ENCODE results near the gene MMP15. TPM values are rescaled to one million over a fixed set of nuclear protein-coding genes. Genes with fewer than 3 reads are reported as not detected.

MMP15 gene
- total and polyA plus RNA-seq, 2 donors (not counting 3 experiments of a cell fraction or from before 2014, with no cell fraction given), result 12.6 to 16.0 TPM

DNA sequence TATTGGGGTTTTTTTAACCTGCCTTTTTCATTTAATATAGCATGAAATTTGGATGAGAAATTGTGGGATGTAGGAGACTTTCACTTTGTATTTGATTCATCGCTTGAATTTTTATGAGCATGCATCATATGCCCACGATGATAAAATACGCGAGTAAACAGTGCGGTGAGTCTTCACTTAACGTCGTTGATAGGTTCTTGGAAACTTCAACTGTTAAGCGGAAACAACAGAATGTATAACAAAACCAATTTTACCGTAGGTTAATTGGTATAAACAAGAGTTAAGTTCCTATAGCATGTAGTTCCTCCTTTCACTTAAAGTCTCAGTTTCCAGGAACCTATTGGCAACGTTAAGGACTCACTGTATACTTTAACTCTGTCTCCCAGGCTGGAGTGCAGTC lies 28.7 kb downstream of the MMP15 start:
- no peak for TF ChIP-seq MYC (IDR thresholded peaks at IDR 0.05; ENCODE audit: low read depth, low read length)
- peaks cover 0 to 9% of the 10 kb centered on the region in 2 experiments for H3K27me3 ChIP-seq (ENCODE audit: control insufficient read depth in 2 of 2, insufficient read depth in 2 of 2, low read length in 2 of 2)
- DNase-seq (ENCODE audit: low read depth, low spot score) (no peak), FAIRE-seq (no peak)
- H3K4me1 ChIP-seq (ENCODE audit: control insufficient read depth, extremely low read depth, insufficient read depth, low read length), result no peaks in the 10 kb centered on the region
- intact Hi-C loops (cut with micrococcal nuclease), result no loop called here
- ChIA-PET CTCF (no interaction called here), POLR2A (no interaction called here)
- no peak overlapping the region for H3K4me2 ChIP-seq (ENCODE audit: insufficient read depth, low read length)
- dilution Hi-C loops (cut with MboI; ENCODE audit: extremely low pct_ligation_motif_present, low sequenced_read_pairs), result no loop called here
- H3K9ac ChIP-seq (replicated peaks; ENCODE audit: extremely low read depth, insufficient read depth, low read length), result no peak overlapping the region
- no peak overlapping the region for H3K4me3 ChIP-seq (replicated peaks in 1 of 3; ENCODE audit: insufficient read depth in 1 of 3, low read depth in 1 of 3, low read length in 3 of 3)
- no peak overlapping the region for H2AFZ ChIP-seq (ENCODE audit: low read depth, low read length)
- H3K36me3 ChIP-seq (ENCODE audit: control insufficient read depth in 2 of 2, extremely low read depth in 1 of 2, insufficient read depth in 2 of 2, low read length in 2 of 2), result no peaks in the 10 kb centered on the region
- no peaks in the 10 kb centered on the region for H4K20me1 ChIP-seq (replicated peaks; ENCODE audit: control insufficient read depth, extremely low read depth, insufficient read depth, low read length)
- no TSS peak for BruUV-seq (replicated peaks)
- no peaks in the 10 kb centered on the region for H3K79me2 ChIP-seq (ENCODE audit: control insufficient read depth, insufficient read depth, low read length)
- no peaks in the 10 kb centered on the region for H3K9me3 ChIP-seq (replicated peaks; ENCODE audit: control insufficient read depth, insufficient read depth, low read length)
- H3K9me1 ChIP-seq (replicated peaks; ENCODE audit: control insufficient read depth, extremely low read depth, insufficient read depth, low read length), result no peaks in the 10 kb centered on the region
- no peak overlapping the region for H3K27ac ChIP-seq (ENCODE audit: insufficient read depth, low read depth, low read length)

DNA sequence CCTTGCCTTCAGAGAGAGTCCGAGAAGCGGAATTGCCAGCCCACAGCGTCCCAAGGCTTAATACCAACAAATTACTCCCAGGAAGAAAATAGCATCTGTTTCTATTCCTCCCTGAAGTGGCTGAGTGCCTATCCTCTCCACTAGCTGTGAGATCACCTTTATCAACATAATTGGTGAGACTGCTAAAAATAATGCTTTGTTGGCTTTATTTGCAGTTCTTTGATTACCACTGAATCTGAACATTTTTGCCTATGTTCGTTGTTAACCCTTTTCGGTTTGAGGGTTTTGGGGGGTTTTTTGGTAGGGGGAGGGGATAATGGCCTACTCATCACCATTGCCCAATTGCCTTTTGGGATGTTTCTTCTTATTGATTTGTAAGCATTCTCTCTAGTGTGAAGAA lies 31.0 kb downstream of the MMP15 start:
- Histone ChIP-seq H4K20me1 (replicated peaks; ENCODE audit: control insufficient read depth, extremely low read depth, insufficient read depth, low read length) (no peaks in the 10 kb centered on the region), H3K4me3 (replicated peaks in 1 of 3; ENCODE audit: insufficient read depth in 1 of 3, low read depth in 1 of 3, low read length in 3 of 3) (no peak overlapping the region), H3K27me3 (ENCODE audit: control insufficient read depth in 2 of 2, insufficient read depth in 2 of 2, low read length in 2 of 2) (peaks cover 0 to 9% of the 10 kb centered on the region in 2 experiments), H3K27ac (ENCODE audit: insufficient read depth, low read depth, low read length) (no peak overlapping the region), H2AFZ (ENCODE audit: low read depth, low read length) (no peak overlapping the region), H3K4me1 (ENCODE audit: control insufficient read depth, extremely low read depth, insufficient read depth, low read length) (no peaks in the 10 kb centered on the region), H3K79me2 (ENCODE audit: control insufficient read depth, insufficient read depth, low read length) (no peaks in the 10 kb centered on the region), H3K9ac (replicated peaks; ENCODE audit: extremely low read depth, insufficient read depth, low read length) (no peak overlapping the region), H3K4me2 (ENCODE audit: insufficient read depth, low read length) (no peak overlapping the region), H3K9me3 (replicated peaks; ENCODE audit: control insufficient read depth, insufficient read depth, low read length) (no peaks in the 10 kb centered on the region), H3K36me3 (ENCODE audit: control insufficient read depth in 2 of 2, extremely low read depth in 1 of 2, insufficient read depth in 2 of 2, low read length in 2 of 2) (no peaks in the 10 kb centered on the region), H3K9me1 (replicated peaks; ENCODE audit: control insufficient read depth, extremely low read depth, insufficient read depth, low read length) (no peaks in the 10 kb centered on the region)
- FAIRE-seq (no peak), DNase-seq (ENCODE audit: low read depth, low spot score) (no peak)
- ChIA-PET CTCF (interaction anchor here (1.0 kb wide), 1 partner anchor 41 kb away, joined by 3 read pairs; no protein-coding TSS in a partner anchor), POLR2A (no interaction called here)
- dilution Hi-C loops (cut with MboI; ENCODE audit: extremely low pct_ligation_motif_present, low sequenced_read_pairs), result no loop called here
- no TSS peak for BruUV-seq (replicated peaks)
- intact Hi-C loops (cut with micrococcal nuclease), result no loop called here
- TF ChIP-seq, protein P1, sequence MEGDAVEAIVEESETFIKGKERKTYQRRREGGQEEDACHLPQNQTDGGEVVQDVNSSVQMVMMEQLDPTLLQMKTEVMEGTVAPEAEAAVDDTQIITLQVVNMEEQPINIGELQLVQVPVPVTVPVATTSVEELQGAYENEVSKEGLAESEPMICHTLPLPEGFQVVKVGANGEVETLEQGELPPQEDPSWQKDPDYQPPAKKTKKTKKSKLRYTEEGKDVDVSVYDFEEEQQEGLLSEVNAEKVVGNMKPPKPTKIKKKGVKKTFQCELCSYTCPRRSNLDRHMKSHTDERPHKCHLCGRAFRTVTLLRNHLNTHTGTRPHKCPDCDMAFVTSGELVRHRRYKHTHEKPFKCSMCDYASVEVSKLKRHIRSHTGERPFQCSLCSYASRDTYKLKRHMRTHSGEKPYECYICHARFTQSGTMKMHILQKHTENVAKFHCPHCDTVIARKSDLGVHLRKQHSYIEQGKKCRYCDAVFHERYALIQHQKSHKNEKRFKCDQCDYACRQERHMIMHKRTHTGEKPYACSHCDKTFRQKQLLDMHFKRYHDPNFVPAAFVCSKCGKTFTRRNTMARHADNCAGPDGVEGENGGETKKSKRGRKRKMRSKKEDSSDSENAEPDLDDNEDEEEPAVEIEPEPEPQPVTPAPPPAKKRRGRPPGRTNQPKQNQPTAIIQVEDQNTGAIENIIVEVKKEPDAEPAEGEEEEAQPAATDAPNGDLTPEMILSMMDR (IDR thresholded peaks at IDR 0.05; ENCODE audit: extremely low read depth in 1 of 2, insufficient read depth in 1 of 2, low read depth in 1 of 2, low read length in 2 of 2), result no peak
- TF ChIP-seq POLR2A (IDR thresholded peaks at IDR 0.05; ENCODE audit: low read depth, low read length), result no peak
- TF ChIP-seq, protein P2, sequence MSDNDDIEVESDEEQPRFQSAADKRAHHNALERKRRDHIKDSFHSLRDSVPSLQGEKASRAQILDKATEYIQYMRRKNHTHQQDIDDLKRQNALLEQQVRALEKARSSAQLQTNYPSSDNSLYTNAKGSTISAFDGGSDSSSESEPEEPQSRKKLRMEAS (IDR thresholded peaks at IDR 0.05; ENCODE audit: insufficient read depth, insufficient read length), result no peak
- TF ChIP-seq JUN (IDR thresholded peaks at IDR 0.05; ENCODE audit: borderline replicate concordance, insufficient read depth, insufficient read length, low read depth), result no peak
- no peak for TF ChIP-seq MYC (IDR thresholded peaks at IDR 0.05; ENCODE audit: low read depth, low read length)
- no peak for TF ChIP-seq EZH2 (IDR thresholded peaks at IDR 0.05; ENCODE audit: borderline replicate concordance, low read depth, low read length, severe bottlenecking)
- TF ChIP-seq POLR2AphosphoS5 (IDR thresholded peaks at IDR 0.05; ENCODE audit: insufficient read depth, low read depth, low read length), result no peak
- TF ChIP-seq GATA2 (IDR thresholded peaks at IDR 0.05; ENCODE audit: insufficient read depth, insufficient read length, low read depth, low read length), result no peak
- TF ChIP-seq FOS (IDR thresholded peaks at IDR 0.05; ENCODE audit: borderline replicate concordance, insufficient read depth, low read length), result no peak

Measured in endothelial cell of umbilical vein (primary cell).